ENCODE results near the gene ZNF514. TPM values are rescaled to one million over a fixed set of nuclear protein-coding genes. Genes with fewer than 3 reads are reported as not detected.
A peak's percentile ranks its signal among the peaks of the same experiment; 100 is the strongest.

ZNF514 gene
- total RNA-seq, 4 donors from 2014 or later, result 16.1 to 24.6 (median 17.3) TPM

- Histone ChIP-seq H3K4me3 (peak within 1 kb of the TSS; percentile 40 to 68), H3K36me3 (no peaks in the 10 kb centered on the region), H3K27ac (peak within 1 kb of the TSS; percentile 77 to 98 (median 87)), H3K4me1 (peaks cover 2 to 30% (median 13%) of the 10 kb centered on the region in 3 donors), H3K9me3 (no peaks in the 10 kb centered on the region), H3K27me3 (no peaks in the 10 kb centered on the region)
- WGBS, 2 donors (ENCODE audit: low coverage in 1 of 2), result 1% methylated on average over 15 of the region's 56 CpGs; no CpG with 5 or more reads in 1 of the 2 donors
- peak in 2 of 4 experiments; percentile 8 to 28 for TF ChIP-seq CTCF (IDR thresholded peaks at IDR 0.05)
- TF ChIP-seq POLR2A (IDR thresholded peaks at IDR 0.05), result peak; percentile 42 to 56
- peak; percentile 78 for TF ChIP-seq POLR2AphosphoS5 (IDR thresholded peaks at IDR 0.05)
- no peak for TF ChIP-seq EP300 (IDR thresholded peaks at IDR 0.05)
- peak; percentile 98 for ATAC-seq
Observed at GRCh38 chr2:95165371-95166064, 5.9 kb upstream of the ZNF514 start, which contains the start of gene ZNF2. TSS of gene ZNF2 (plus strand) at chr2:95165809. CDS start at chr2:95176227, 10,418 bp downstream.

- Histone ChIP-seq H3K9me3 (no peaks in the 10 kb centered on the region), H3K4me3 (peak overlapping the region; percentile 40 to 68), H3K27ac (peak overlapping the region; percentile 77 to 98 (median 87)), H3K4me1 (peaks cover 2 to 34% (median 13%) of the 10 kb centered on the region in 3 donors), H3K36me3 (no peaks in the 10 kb centered on the region), H3K27me3 (no peaks in the 10 kb centered on the region)
- WGBS, 2 donors (ENCODE audit: low coverage in 1 of 2), result 0% methylated on average over 1 to 4 of the region's 9 CpGs
- peak; percentile 25 for ATAC-seq
- TF ChIP-seq POLR2AphosphoS5 (IDR thresholded peaks at IDR 0.05) (no peak), POLR2A (IDR thresholded peaks at IDR 0.05) (no peak), CTCF (IDR thresholded peaks at IDR 0.05) (no peak), EP300 (IDR thresholded peaks at IDR 0.05) (no peak)
Observed at GRCh38 chr2:95165030-95165370, 5.4 kb upstream of the ZNF514 start.

- Histone ChIP-seq H3K9me3 (no peaks in the 10 kb centered on the region), H3K36me3 (peaks cover 0 to 31% of the 10 kb centered on the region in 2 donors), H3K4me1 (peaks cover 0 to 33% (median 13%) of the 10 kb centered on the region in 3 donors), H3K4me3 (peak overlapping the region; percentile 35 to 84), H3K27me3 (no peaks in the 10 kb centered on the region), H3K27ac (peak overlapping the region; percentile 2 to 95 (median 88))
- ATAC-seq, result peak; percentile 75
- WGBS, 2 donors (ENCODE audit: low coverage in 1 of 2), result no CpG with 5 or more reads among the region's 58 CpGs
- no peak for TF ChIP-seq CTCF (IDR thresholded peaks at IDR 0.05)
- no peak for TF ChIP-seq POLR2A (IDR thresholded peaks at IDR 0.05)
- no peak for TF ChIP-seq POLR2AphosphoS5 (IDR thresholded peaks at IDR 0.05)
- no peak for TF ChIP-seq EP300 (IDR thresholded peaks at IDR 0.05)
Observed at GRCh38 chr2:95158891-95159619, 593 bp downstream of the ZNF514 start.

- Histone ChIP-seq H3K4me3 (peak overlapping the region; percentile 35 to 84), H3K9me3 (no peaks in the 10 kb centered on the region), H3K4me1 (peaks cover 0 to 27% (median 13%) of the 10 kb centered on the region in 3 donors), H3K36me3 (peaks cover 0 to 37% of the 10 kb centered on the region in 2 donors), H3K27ac (peak overlapping the region in 3 of 4 donors; percentile 86 to 95 (median 90)), H3K27me3 (no peaks in the 10 kb centered on the region)
- WGBS, 2 donors (ENCODE audit: low coverage in 1 of 2), result 30 to 40% methylated on average over 1 to 3 of the region's 10 CpGs
- no peak for ATAC-seq
- no peak for TF ChIP-seq CTCF (IDR thresholded peaks at IDR 0.05)
- no peak for TF ChIP-seq POLR2A (IDR thresholded peaks at IDR 0.05)
- no peak for TF ChIP-seq EP300 (IDR thresholded peaks at IDR 0.05)
- TF ChIP-seq POLR2AphosphoS5 (IDR thresholded peaks at IDR 0.05), result no peak
Observed at GRCh38 chr2:95158441-95158840, 1.2 kb downstream of the ZNF514 start.
